Loucy (cell line): ENCODE data around the gene MBTPS2.

Source experiments
- H2AFZ ChIP-seq: fragments of 200-600 bp; sonication (generic); 2 replicates; pipeline ENCODE4 v1.6.0; 2016; ENCODE audit warnings: antibody characterized with exemption, mild to moderate bottlenecking, low read length, moderate library complexity
- H3F3A ChIP-seq: fragments of 200-600 bp; 2 replicates; pipeline ENCODE4 v1.6.0; 2016; ENCODE audit warnings: antibody characterized with exemption, low read depth, mild to moderate bottlenecking
- H3K27me3 ChIP-seq: fragments of 200-600 bp; sonication (generic); 2 replicates; pipeline ENCODE4 v1.6.1; 2014; ENCODE audit warnings: low read length, mild to moderate bottlenecking; ENCODE audit not compliant: insufficient read depth, poor library complexity, severe bottlenecking
- H3K36me3 ChIP-seq: fragments of 200-600 bp; sonication (generic); 2 replicates; pipeline ENCODE4 v1.6.1; 2016; ENCODE audit warnings: low read length; ENCODE audit not compliant: insufficient read depth
- H3K4me1 ChIP-seq: fragments of 200-600 bp; sonication (generic); 2 replicates; pipeline ENCODE4 v1.5.1; 2014; ENCODE audit warnings: low read length, mild to moderate bottlenecking; ENCODE audit not compliant: insufficient read depth, poor library complexity, severe bottlenecking
- H3K4me2 ChIP-seq: fragments of 200-600 bp; sonication (generic); 2 replicates; pipeline ENCODE4 v1.6.0; 2014; ENCODE audit warnings: antibody characterized with exemption, low read length, low read depth, mild to moderate bottlenecking; ENCODE audit not compliant: poor library complexity, severe bottlenecking
- H3K4me3 ChIP-seq: fragments of 200-600 bp; sonication (generic); 2 replicates; pipeline ENCODE4 v1.5.1; 2014; ENCODE audit warnings: low read length, mild to moderate bottlenecking, mixed read lengths; ENCODE audit not compliant: poor library complexity, severe bottlenecking
- H3K79me2 ChIP-seq: fragments of 200-600 bp; sonication (generic); 2 replicates; pipeline ENCODE4 v1.6.1; 2014; ENCODE audit warnings: low read length; ENCODE audit not compliant: insufficient read depth
- H3K9ac ChIP-seq: fragments of 200-600 bp; sonication (generic); 2 replicates; pipeline ENCODE4 v1.6.0; 2014; ENCODE audit warnings: mild to moderate bottlenecking, low read depth, low read length, moderate library complexity; ENCODE audit not compliant: poor library complexity, severe bottlenecking
- H3K9me2 ChIP-seq: fragments of 200-600 bp; sonication (generic); replicated peaks from 2 replicates; pipeline ENCODE4 v1.6.1; 2016; ENCODE audit warnings: low read depth, low read length, mixed read lengths
- H3K9me3 ChIP-seq: fragments of 200-600 bp; sonication (generic); 2 replicates; pipeline ENCODE4 v1.6.1; 2014; ENCODE audit warnings: mild to moderate bottlenecking, antibody characterized with exemption, low read length, low read depth; ENCODE audit not compliant: insufficient read depth
- H4K20me1 ChIP-seq: fragments of 200-600 bp; sonication (generic); 2 replicates; pipeline ENCODE4 v1.6.0; 2014; ENCODE audit warnings: antibody characterized with exemption, low read length, mild to moderate bottlenecking; ENCODE audit not compliant: insufficient read depth, poor library complexity, severe bottlenecking
- EZH2phosphoT487 ChIP-seq: fragments of 200-600 bp; IDR thresholded peaks from 2 replicates; pipeline ENCODE4 v1.6.1; 2018; ENCODE audit warnings: antibody characterized with exemption, mild to moderate bottlenecking, moderate library complexity, borderline replicate concordance
- TF ChIP-seq, protein P1 (sequence below): fragments of 200-600 bp; sonication (generic); conservative IDR thresholded peaks from 2 replicates; pipeline ENCODE4 v1.5.1; 2014; ENCODE audit warnings: mild to moderate bottlenecking, antibody characterized with exemption, low read length

Gene MBTPS2

GRCh38 chrX:21926116-21926515 is 86.7 kb downstream of the MBTPS2 start:
- H3K27me3 ChIP-seq: no peaks in the 10 kb centered on the region
- no peak overlapping the region for H3K4me3 ChIP-seq
- TF ChIP-seq, protein P1, sequence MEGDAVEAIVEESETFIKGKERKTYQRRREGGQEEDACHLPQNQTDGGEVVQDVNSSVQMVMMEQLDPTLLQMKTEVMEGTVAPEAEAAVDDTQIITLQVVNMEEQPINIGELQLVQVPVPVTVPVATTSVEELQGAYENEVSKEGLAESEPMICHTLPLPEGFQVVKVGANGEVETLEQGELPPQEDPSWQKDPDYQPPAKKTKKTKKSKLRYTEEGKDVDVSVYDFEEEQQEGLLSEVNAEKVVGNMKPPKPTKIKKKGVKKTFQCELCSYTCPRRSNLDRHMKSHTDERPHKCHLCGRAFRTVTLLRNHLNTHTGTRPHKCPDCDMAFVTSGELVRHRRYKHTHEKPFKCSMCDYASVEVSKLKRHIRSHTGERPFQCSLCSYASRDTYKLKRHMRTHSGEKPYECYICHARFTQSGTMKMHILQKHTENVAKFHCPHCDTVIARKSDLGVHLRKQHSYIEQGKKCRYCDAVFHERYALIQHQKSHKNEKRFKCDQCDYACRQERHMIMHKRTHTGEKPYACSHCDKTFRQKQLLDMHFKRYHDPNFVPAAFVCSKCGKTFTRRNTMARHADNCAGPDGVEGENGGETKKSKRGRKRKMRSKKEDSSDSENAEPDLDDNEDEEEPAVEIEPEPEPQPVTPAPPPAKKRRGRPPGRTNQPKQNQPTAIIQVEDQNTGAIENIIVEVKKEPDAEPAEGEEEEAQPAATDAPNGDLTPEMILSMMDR: no peak
- no peak for TF ChIP-seq EZH2phosphoT487
- H3F3A ChIP-seq: no peaks in the 10 kb centered on the region
- H3K9me3 ChIP-seq: no peaks in the 10 kb centered on the region
- H4K20me1 ChIP-seq: no peaks in the 10 kb centered on the region
- no peaks in the 10 kb centered on the region for H3K79me2 ChIP-seq
- no peaks in the 10 kb centered on the region for H3K9me2 ChIP-seq
- H2AFZ ChIP-seq: no peak overlapping the region
- H3K4me1 ChIP-seq: peaks cover 2% of the 10 kb centered on the region
- H3K36me3 ChIP-seq: no peaks in the 10 kb centered on the region
- H3K9ac ChIP-seq: no peak overlapping the region
- H3K4me2 ChIP-seq: no peak overlapping the region

- Histone ChIP-seq H3K4me1 (peaks cover 2% of the 10 kb centered on the region), H3K36me3 (no peaks in the 10 kb centered on the region), H4K20me1 (no peaks in the 10 kb centered on the region), H2AFZ (no peak overlapping the region), H3K4me2 (no peak overlapping the region), H3K9me2 (no peaks in the 10 kb centered on the region), H3K9me3 (no peaks in the 10 kb centered on the region), H3K9ac (no peak overlapping the region), H3K4me3 (no peak overlapping the region), H3F3A (no peaks in the 10 kb centered on the region), H3K27me3 (no peaks in the 10 kb centered on the region), H3K79me2 (no peaks in the 10 kb centered on the region)
- TF ChIP-seq, protein P1: no peak
- no peak for TF ChIP-seq EZH2phosphoT487
Observed at GRCh38 chrX:21926527-21927278, 87.3 kb downstream of the MBTPS2 start.

- no peaks in the 10 kb centered on the region for H3K36me3 ChIP-seq
- no peaks in the 10 kb centered on the region for H3K9me3 ChIP-seq
- no peak overlapping the region for H3K4me2 ChIP-seq
- H3K9me2 ChIP-seq: no peaks in the 10 kb centered on the region
- H3K9ac ChIP-seq: no peak overlapping the region
- no peaks in the 10 kb centered on the region for H3F3A ChIP-seq
- no peak overlapping the region for H2AFZ ChIP-seq
- no peaks in the 10 kb centered on the region for H3K79me2 ChIP-seq
- peaks cover 2% of the 10 kb centered on the region for H3K4me1 ChIP-seq
- H4K20me1 ChIP-seq: no peaks in the 10 kb centered on the region
- TF ChIP-seq, protein P1: no peak
- no peak for TF ChIP-seq EZH2phosphoT487
- H3K27me3 ChIP-seq: no peaks in the 10 kb centered on the region
- H3K4me3 ChIP-seq: no peak overlapping the region
Observed at GRCh38 chrX:21929209-21929608, 89.8 kb downstream of the MBTPS2 start.
